BJ (cell line): ENCODE data around the gene JUND. TPM values are rescaled to one million over a fixed set of nuclear protein-coding genes. Genes with fewer than 3 reads are reported as not detected.

Experiments used
- CTCF ChIA-PET: fragments of 350-600 bp; formaldehyde crosslinking; extraction: SDS; loops from one replicate; lab custom pipeline; 2021; ENCODE audit warnings: antibody characterized with exemption, inconsistent platforms; lab: Yijun Ruan, JAX
- POLR2A ChIA-PET: fragments of 300-600 bp; sonication (Branson Sonifier 250); formaldehyde crosslinking; extraction: SDS; loops from one replicate; lab custom pipeline; 2021; ENCODE audit warnings: antibody characterized with exemption; lab: Charles Lee
- DNase-seq: peaks from one replicate; pipeline ENCODE4 v3.0.0-alpha.2; 2011; ENCODE audit warnings: low read depth
- H3K27me3 ChIP-seq: 2 replicates; pipeline ENCODE4 v1.6.0; 2011; ENCODE audit warnings: low read length; ENCODE audit not compliant: control insufficient read depth, insufficient read depth
- H3K36me3 ChIP-seq: 2 replicates; pipeline ENCODE4 v1.5.1; 2011; ENCODE audit warnings: low read length; ENCODE audit not compliant: control insufficient read depth, insufficient read depth
- H3K4me3 ChIP-seq: 2 replicates; pipeline ENCODE4 v1.5.1; 2011; ENCODE audit warnings: low read depth, mild to moderate bottlenecking, control low read depth, low read length
- CTCF ChIP-seq: IDR thresholded peaks from 2 replicates; pipeline ENCODE4 v1.5.1; 2011; ENCODE audit warnings: low read depth, mild to moderate bottlenecking, control low read depth, inconsistent platforms, low read length, moderate library complexity; ENCODE audit not compliant: insufficient read depth
- polyA plus RNA-seq: library from polyadenylated mRNA; depleted of rRNA; stranded (reverse); fragments of >200 nt; gene quantifications from 2 replicates; pipeline ENCODE4 v1.2.3, GENCODE V29; 2011

The JUND gene
- polyA plus RNA-seq, 1 experiment = 124 TPM

DNA sequence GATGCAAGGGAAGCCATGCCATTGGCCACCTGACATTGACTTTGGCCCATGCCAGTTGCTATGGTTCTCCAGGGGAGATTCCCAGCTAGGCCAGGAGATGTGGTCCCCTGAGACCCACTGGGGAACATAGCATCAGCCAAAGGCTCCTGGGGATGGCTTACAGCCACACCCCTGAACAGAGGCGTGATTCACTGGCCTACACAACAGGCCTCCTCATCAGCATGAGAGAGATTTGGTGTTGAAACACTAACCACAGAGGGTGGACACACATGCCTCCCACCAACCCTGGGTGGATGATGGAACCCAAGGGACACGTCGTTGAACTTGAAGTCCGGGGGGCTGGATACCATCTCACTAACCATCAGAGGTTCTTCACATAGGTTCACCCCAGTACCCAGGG, 21.5 kb downstream of the JUND start:
- no peak for TF ChIP-seq CTCF
- H3K4me3 ChIP-seq = no peak overlapping the region
- ChIA-PET POLR2A (no interaction called here), CTCF (interaction anchor here (0.9 to 3.7 kb wide), 3 partner anchors 7 to 69 kb away, joined by 3 to 38 read pairs (median 7); no protein-coding TSS in a partner anchor)
- H3K36me3 ChIP-seq = peaks cover 6% of the 10 kb centered on the region
- H3K27me3 ChIP-seq = no peaks in the 10 kb centered on the region
- DNase-seq = no peak

- peaks cover 5% of the 10 kb centered on the region for H3K27me3 ChIP-seq
- ChIA-PET POLR2A (no interaction called here), CTCF (interaction anchor here (0.8 to 1.3 kb wide), 4 partner anchors 65 to 118 kb away, joined by 3 to 4 read pairs (median 4); partner anchors contain the start of gene MPV17L2)
- no peak overlapping the region for H3K4me3 ChIP-seq
- DNase-seq = no peak
- no peaks in the 10 kb centered on the region for H3K36me3 ChIP-seq
- no peak for TF ChIP-seq CTCF
Measured at GRCh38 chr19:18257503-18258470, 23.6 kb downstream of the JUND start.

DNA sequence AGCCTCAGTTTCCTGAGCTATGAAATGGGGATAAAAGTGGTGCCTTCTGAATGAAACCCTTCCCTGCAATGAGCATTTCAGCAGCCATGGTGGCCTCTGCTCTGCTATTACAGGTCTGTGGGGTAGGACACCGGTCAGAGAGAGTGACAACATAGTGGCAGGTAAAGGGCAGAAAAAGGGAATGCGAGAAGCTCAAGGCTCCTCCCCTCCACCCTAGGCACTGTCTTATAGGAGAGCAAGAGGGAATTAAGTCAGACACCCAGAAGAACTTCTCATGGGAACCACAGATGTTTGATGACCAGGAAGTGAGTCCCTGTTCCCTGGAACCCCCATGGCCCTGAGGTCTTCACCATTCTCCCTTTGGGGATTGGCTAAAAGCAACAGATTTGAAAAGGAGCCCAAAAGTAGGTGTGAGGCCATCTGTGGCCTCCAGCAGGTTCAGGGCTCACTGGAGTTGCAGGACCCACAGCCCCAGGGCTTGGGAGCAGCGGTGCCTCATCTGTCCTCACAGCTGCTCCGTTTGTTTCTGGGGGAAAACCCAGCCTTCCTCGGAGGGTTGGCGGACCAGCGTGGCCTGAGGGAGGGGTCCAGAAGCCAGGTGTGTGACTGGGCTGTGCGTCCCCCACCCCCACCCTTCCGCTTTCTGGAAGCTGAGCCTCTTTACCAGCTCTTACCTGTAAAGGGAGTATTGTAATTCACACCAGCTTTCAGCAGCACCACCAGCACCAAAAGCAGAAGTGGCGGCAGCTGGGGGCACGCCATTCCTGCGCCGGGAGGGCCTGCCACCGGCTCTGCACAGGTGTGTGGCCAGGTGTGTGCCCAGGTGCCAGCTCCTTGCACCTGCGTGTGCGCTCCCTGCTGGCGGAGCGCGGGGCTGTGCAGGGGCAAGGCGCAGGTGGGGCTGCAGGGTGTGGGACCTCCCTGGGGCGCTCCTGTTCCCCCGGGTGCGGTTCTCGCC, 26.6 kb downstream of the JUND start:
- H3K27me3 ChIP-seq = peaks cover 5% of the 10 kb centered on the region
- 0 out of 2 replicates have a peak, but pooled peaks have one; percentile 5 for TF ChIP-seq CTCF
- ChIA-PET POLR2A (interaction anchor here (0.6 to 0.7 kb wide), 2 partner anchors 27 to 93 kb away, joined by 3 read pairs; no protein-coding TSS in a partner anchor), CTCF (interaction anchor here (0.6 to 6.6 kb wide), 9 partner anchors 24 to 162 kb away, joined by 3 to 109 read pairs (median 4); partner anchors contain the start of genes MPV17L2 and RAB3A)
- no peak overlapping the region for H3K4me3 ChIP-seq
- no peak for DNase-seq
- H3K36me3 ChIP-seq = no peaks in the 10 kb centered on the region

DNA sequence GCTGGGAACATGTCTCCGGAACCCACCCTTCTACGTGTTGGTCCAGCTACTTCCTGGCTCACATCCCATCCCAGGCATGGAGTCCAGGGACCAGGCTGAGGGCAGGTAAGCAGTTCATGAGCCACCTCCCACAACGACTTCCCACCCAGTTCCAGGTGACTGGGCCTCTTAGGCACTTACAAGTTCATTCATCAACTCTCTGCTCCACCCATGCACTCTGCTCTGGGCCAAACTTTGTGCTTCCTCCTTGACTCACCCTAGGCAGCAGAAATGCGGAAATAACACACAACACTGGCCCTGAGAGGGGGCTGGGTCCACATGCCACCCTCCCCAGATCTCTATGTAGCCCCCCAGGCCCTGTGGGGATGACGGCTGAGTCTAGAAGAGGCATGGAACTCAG, 27.7 kb downstream of the JUND start:
- Histone ChIP-seq H3K27me3 (peaks cover 5% of the 10 kb centered on the region), H3K4me3 (no peak overlapping the region), H3K36me3 (no peaks in the 10 kb centered on the region)
- DNase-seq = no peak
- ChIA-PET POLR2A (no interaction called here), CTCF (interaction anchor here (0.8 to 6.6 kb wide), 8 partner anchors 8 to 86 kb away, joined by 4 to 109 read pairs (median 13); partner anchors contain the start of genes MPV17L2 and RAB3A)
- no peak for TF ChIP-seq CTCF
